Measurements from ENCODE around the gene GYS2. TPM values are rescaled to one million over a fixed set of nuclear protein-coding genes. Genes with fewer than 3 reads are reported as not detected.

Gene GYS2
- total and polyA plus RNA-seq, 2 experiments from 2014 or later: not detected

GRCh38 chr12:21627924-21628323 is 23.3 kb upstream of the GYS2 start:
- no peaks in the 10 kb centered on the region; the same call in 1 of the 2 replicates for H4K20me1 ChIP-seq (ENCODE audit: insufficient read depth)
- in situ Hi-C loops (cut with MboI): no loop called here
- no peaks in the 10 kb centered on the region for H3K36me3 ChIP-seq (ENCODE audit: low read depth)
- H3K9me2 ChIP-seq (ENCODE audit: insufficient read depth): no peaks in the 10 kb centered on the region
- H3K9ac ChIP-seq: no peak overlapping the region
- TF ChIP-seq EZH2phosphoT487 (IDR thresholded peaks at IDR 0.05; ENCODE audit: insufficient read depth, low read depth) (no peak), EZH2 (IDR thresholded peaks at IDR 0.05; ENCODE audit: insufficient read depth, poor library complexity, severe bottlenecking) (no peak)
- no peak overlapping the region for H2AFZ ChIP-seq
- DNase-seq: no peak
- no peaks in the 10 kb centered on the region for H3K9me3 ChIP-seq (ENCODE audit: low read depth)
- no peaks in the 10 kb centered on the region for H3K4me1 ChIP-seq (ENCODE audit: insufficient read depth)
- H3K27me3 ChIP-seq (replicated peaks; ENCODE audit: insufficient read depth): no peaks in the 10 kb centered on the region
- H3K79me2 ChIP-seq (ENCODE audit: insufficient read depth): no peaks in the 10 kb centered on the region
- 78 to 86% methylated on average over 2 of the region's 2 CpGs for WGBS, 2 experiments (ENCODE audit: low coverage in 1 of 2, low lambda C conversion rate in 2 of 2, missing lambda C conversion rate in 2 of 2)
- no peak overlapping the region for H3K27ac ChIP-seq
- 0 out of 2 replicates have a peak, but pooled peaks cover 7% of the 10 kb centered on the region for H3F3A ChIP-seq (ENCODE audit: insufficient read depth)
- H3K4me2 ChIP-seq (ENCODE audit: unreplicated experiment): no peak overlapping the region
- H3K4me3 ChIP-seq: no peak overlapping the region

GRCh38 chr12:21618566-21618965 is 13.9 kb upstream of the GYS2 start:
- no peaks in the 10 kb centered on the region for H3K9me2 ChIP-seq (ENCODE audit: insufficient read depth)
- no peak overlapping the region for H3K4me2 ChIP-seq (ENCODE audit: unreplicated experiment)
- no peaks in the 10 kb centered on the region for H3F3A ChIP-seq (ENCODE audit: insufficient read depth)
- H3K36me3 ChIP-seq (ENCODE audit: low read depth): no peaks in the 10 kb centered on the region
- no peak for DNase-seq
- no peaks in the 10 kb centered on the region for H3K9me3 ChIP-seq (ENCODE audit: low read depth)
- in situ Hi-C loops (cut with MboI): no loop called here
- H3K4me1 ChIP-seq (ENCODE audit: insufficient read depth): no peaks in the 10 kb centered on the region
- no peaks in the 10 kb centered on the region for H4K20me1 ChIP-seq (ENCODE audit: insufficient read depth)
- H3K9ac ChIP-seq: no peak overlapping the region
- H3K79me2 ChIP-seq (ENCODE audit: insufficient read depth): no peaks in the 10 kb centered on the region
- no peaks in the 10 kb centered on the region for H3K27me3 ChIP-seq (replicated peaks; ENCODE audit: insufficient read depth)
- no peak overlapping the region for H3K27ac ChIP-seq
- TF ChIP-seq EZH2 (IDR thresholded peaks at IDR 0.05; ENCODE audit: insufficient read depth, poor library complexity, severe bottlenecking) (no peak), EZH2phosphoT487 (IDR thresholded peaks at IDR 0.05; ENCODE audit: insufficient read depth, low read depth) (no peak)
- H3K4me3 ChIP-seq: no peak overlapping the region
- no peak overlapping the region for H2AFZ ChIP-seq

- no peaks in the 10 kb centered on the region for H3K9me3 ChIP-seq (ENCODE audit: low read depth)
- 57 to 65% methylated on average over 3 of the region's 3 CpGs for WGBS, 2 experiments (ENCODE audit: low coverage in 1 of 2, low lambda C conversion rate in 2 of 2, missing lambda C conversion rate in 2 of 2)
- no peak overlapping the region for H2AFZ ChIP-seq
- no peaks in the 10 kb centered on the region for H4K20me1 ChIP-seq (ENCODE audit: insufficient read depth)
- no peaks in the 10 kb centered on the region for H3K27me3 ChIP-seq (replicated peaks; ENCODE audit: insufficient read depth)
- DNase-seq: no peak
- H3K9me2 ChIP-seq (ENCODE audit: insufficient read depth): no peaks in the 10 kb centered on the region
- no peak overlapping the region for H3K27ac ChIP-seq
- in situ Hi-C loops (cut with MboI): no loop called here
- H3K4me2 ChIP-seq (ENCODE audit: unreplicated experiment): no peak overlapping the region
- no peaks in the 10 kb centered on the region for H3K79me2 ChIP-seq (ENCODE audit: insufficient read depth)
- no peak for TF ChIP-seq EZH2 (IDR thresholded peaks at IDR 0.05; ENCODE audit: insufficient read depth, poor library complexity, severe bottlenecking)
- no peak for TF ChIP-seq EZH2phosphoT487 (IDR thresholded peaks at IDR 0.05; ENCODE audit: insufficient read depth, low read depth)
- no peak overlapping the region for H3K9ac ChIP-seq
- no peak overlapping the region for H3K4me3 ChIP-seq
- no peaks in the 10 kb centered on the region for H3K36me3 ChIP-seq (ENCODE audit: low read depth)
- no peaks in the 10 kb centered on the region for H3K4me1 ChIP-seq (ENCODE audit: insufficient read depth)
- no peaks in the 10 kb centered on the region for H3F3A ChIP-seq (ENCODE audit: insufficient read depth)
Measured at GRCh38 chr12:21617030-21617429, 12.4 kb upstream of the GYS2 start.

GRCh38 chr12:21615431-21615830 is 10.8 kb upstream of the GYS2 start:
- 5% methylated on average over 1 of the region's 1 CpG for WGBS, 2 experiments (ENCODE audit: low coverage in 1 of 2, low lambda C conversion rate in 2 of 2, missing lambda C conversion rate in 2 of 2)
- H3K9me2 ChIP-seq (ENCODE audit: insufficient read depth): no peaks in the 10 kb centered on the region
- no peak overlapping the region for H2AFZ ChIP-seq
- no peak overlapping the region for H3K4me2 ChIP-seq (ENCODE audit: unreplicated experiment)
- no peak overlapping the region for H3K4me3 ChIP-seq
- H3K9ac ChIP-seq: no peak overlapping the region
- no peaks in the 10 kb centered on the region for H3K36me3 ChIP-seq (ENCODE audit: low read depth)
- no peaks in the 10 kb centered on the region for H3F3A ChIP-seq (ENCODE audit: insufficient read depth)
- TF ChIP-seq EZH2phosphoT487 (IDR thresholded peaks at IDR 0.05; ENCODE audit: insufficient read depth, low read depth): no peak
- no peak for TF ChIP-seq EZH2 (IDR thresholded peaks at IDR 0.05; ENCODE audit: insufficient read depth, poor library complexity, severe bottlenecking)
- no peaks in the 10 kb centered on the region for H4K20me1 ChIP-seq (ENCODE audit: insufficient read depth)
- H3K27me3 ChIP-seq (replicated peaks; ENCODE audit: insufficient read depth): no peaks in the 10 kb centered on the region
- no peaks in the 10 kb centered on the region for H3K79me2 ChIP-seq (ENCODE audit: insufficient read depth)
- in situ Hi-C loops (cut with MboI): no loop called here
- DNase-seq: peak; percentile 24
- no peaks in the 10 kb centered on the region for H3K4me1 ChIP-seq (ENCODE audit: insufficient read depth)
- no peaks in the 10 kb centered on the region for H3K9me3 ChIP-seq (ENCODE audit: low read depth)
- no peak overlapping the region for H3K27ac ChIP-seq

- in situ Hi-C loops (cut with MboI): no loop called here
- TF ChIP-seq EZH2phosphoT487 (IDR thresholded peaks at IDR 0.05; ENCODE audit: insufficient read depth, low read depth) (no peak), EZH2 (IDR thresholded peaks at IDR 0.05; ENCODE audit: insufficient read depth, poor library complexity, severe bottlenecking) (no peak)
- Histone ChIP-seq H3K36me3 (ENCODE audit: low read depth) (no peaks in the 10 kb centered on the region), H3K9ac (no peak overlapping the region), H3K9me3 (ENCODE audit: low read depth) (no peaks in the 10 kb centered on the region), H3F3A (ENCODE audit: insufficient read depth) (no peaks in the 10 kb centered on the region), H3K4me1 (ENCODE audit: insufficient read depth) (no peaks in the 10 kb centered on the region), H3K27ac (no peak overlapping the region), H3K4me2 (ENCODE audit: unreplicated experiment) (no peak overlapping the region), H3K79me2 (ENCODE audit: insufficient read depth) (no peaks in the 10 kb centered on the region), H2AFZ (no peak overlapping the region), H3K9me2 (ENCODE audit: insufficient read depth) (no peaks in the 10 kb centered on the region), H3K27me3 (replicated peaks; ENCODE audit: insufficient read depth) (no peaks in the 10 kb centered on the region), H3K4me3 (no peak overlapping the region), H4K20me1 (ENCODE audit: insufficient read depth) (no peaks in the 10 kb centered on the region)
- no peak for DNase-seq
- 92 to 94% methylated on average over 2 of the region's 2 CpGs for WGBS, 2 experiments (ENCODE audit: low coverage in 1 of 2, low lambda C conversion rate in 2 of 2, missing lambda C conversion rate in 2 of 2)
Measured at GRCh38 chr12:21614506-21614905, 9.9 kb upstream of the GYS2 start.

Measured in GM23248 (cell line).